GM19099 (cell line): Measurements from ENCODE around the gene FAH.

ENCODE experiments used
- POLR2A ChIP-seq: IDR thresholded peaks from 3 replicates; pipeline ENCODE4 v1.6.1; 2011; ENCODE audit warnings: low read depth; ENCODE audit not compliant: insufficient read length; ENCODE audit errors: extremely low read depth

FAH gene

GRCh38 chr15:80141916-80142598 lies 10.7 kb upstream of the FAH start:
- TF ChIP-seq POLR2A = no peak

- TF ChIP-seq POLR2A = no peak
These were observed 10.2 kb upstream of the FAH start for GRCh38 chr15:80142646-80143045.

- no peak for TF ChIP-seq POLR2A
These were observed 1.7 kb upstream of the FAH start for GRCh38 chr15:80151148-80151547.

- TF ChIP-seq POLR2A = no peak
These were observed 1.2 kb upstream of the FAH start for GRCh38 chr15:80151576-80151975.

- no peak for TF ChIP-seq POLR2A
These were observed 461 bp upstream of the FAH start for GRCh38 chr15:80152180-80152895.

- no peak for TF ChIP-seq POLR2A
These were observed 1.1 kb downstream of the FAH start for GRCh38 chr15:80153900-80154299.

- no peak for TF ChIP-seq POLR2A
These were observed 1.5 kb downstream of the FAH start for GRCh38 chr15:80154336-80154735.

GRCh38 chr15:80155001-80155377 lies 2.2 kb downstream of the FAH start:
- no peak for TF ChIP-seq POLR2A

GRCh38 chr15:80156176-80156720 lies 3.4 kb downstream of the FAH start:
- no peak for TF ChIP-seq POLR2A

- TF ChIP-seq POLR2A = no peak
These were observed 4.4 kb downstream of the FAH start for GRCh38 chr15:80157215-80157614.

- TF ChIP-seq POLR2A = no peak
These were observed 6.5 kb downstream of the FAH start for GRCh38 chr15:80159301-80159700.

- no peak for TF ChIP-seq POLR2A
These were observed 7.2 kb downstream of the FAH start for GRCh38 chr15:80159811-80160569.

- peak; percentile 28 for TF ChIP-seq POLR2A
These were observed 7.9 kb downstream of the FAH start for GRCh38 chr15:80160570-80161156.

GRCh38 chr15:80161468-80162016 lies 8.7 kb downstream of the FAH start:
- no peak for TF ChIP-seq POLR2A

GRCh38 chr15:80162059-80162554 lies 9.3 kb downstream of the FAH start:
- no peak for TF ChIP-seq POLR2A

- no peak for TF ChIP-seq POLR2A
These were observed 10.4 kb downstream of the FAH start for GRCh38 chr15:80163217-80163616.

GRCh38 chr15:80163897-80164296 lies 11.1 kb downstream of the FAH start:
- TF ChIP-seq POLR2A = no peak
